ENCODE results near the gene GREB1.

DNA sequence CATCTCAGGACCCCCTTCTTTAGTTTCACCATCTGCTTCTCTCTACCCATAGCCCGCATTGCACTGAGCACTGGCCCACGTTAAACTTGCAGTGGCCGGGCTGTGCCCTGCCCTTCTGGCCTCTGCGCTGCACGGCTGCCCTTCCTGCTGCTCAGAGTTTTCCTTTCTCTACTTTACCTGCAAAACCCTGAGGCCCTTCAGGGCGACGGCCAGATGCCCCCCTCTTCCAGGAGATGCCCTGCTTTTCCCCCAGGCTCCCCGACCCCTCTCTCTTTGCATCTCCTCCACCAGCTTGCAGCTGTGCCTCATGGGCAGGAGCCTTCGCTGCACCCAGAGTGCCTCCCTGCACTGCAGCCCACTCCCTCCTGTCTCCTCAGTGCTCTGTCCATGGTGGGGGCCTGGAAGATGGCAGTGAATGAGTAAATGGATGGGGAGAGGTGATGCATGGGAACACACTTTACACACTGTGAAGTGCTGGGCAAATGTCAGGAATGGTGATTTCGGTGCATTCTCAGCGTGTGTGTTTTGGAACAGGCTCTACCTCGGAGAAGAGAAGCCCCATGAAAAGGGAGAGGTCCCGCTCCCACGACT, 82.3 kb downstream of the GREB1 start:
- TF ChIP-seq, protein P1, sequence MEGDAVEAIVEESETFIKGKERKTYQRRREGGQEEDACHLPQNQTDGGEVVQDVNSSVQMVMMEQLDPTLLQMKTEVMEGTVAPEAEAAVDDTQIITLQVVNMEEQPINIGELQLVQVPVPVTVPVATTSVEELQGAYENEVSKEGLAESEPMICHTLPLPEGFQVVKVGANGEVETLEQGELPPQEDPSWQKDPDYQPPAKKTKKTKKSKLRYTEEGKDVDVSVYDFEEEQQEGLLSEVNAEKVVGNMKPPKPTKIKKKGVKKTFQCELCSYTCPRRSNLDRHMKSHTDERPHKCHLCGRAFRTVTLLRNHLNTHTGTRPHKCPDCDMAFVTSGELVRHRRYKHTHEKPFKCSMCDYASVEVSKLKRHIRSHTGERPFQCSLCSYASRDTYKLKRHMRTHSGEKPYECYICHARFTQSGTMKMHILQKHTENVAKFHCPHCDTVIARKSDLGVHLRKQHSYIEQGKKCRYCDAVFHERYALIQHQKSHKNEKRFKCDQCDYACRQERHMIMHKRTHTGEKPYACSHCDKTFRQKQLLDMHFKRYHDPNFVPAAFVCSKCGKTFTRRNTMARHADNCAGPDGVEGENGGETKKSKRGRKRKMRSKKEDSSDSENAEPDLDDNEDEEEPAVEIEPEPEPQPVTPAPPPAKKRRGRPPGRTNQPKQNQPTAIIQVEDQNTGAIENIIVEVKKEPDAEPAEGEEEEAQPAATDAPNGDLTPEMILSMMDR (IDR thresholded peaks at IDR 0.05): no peak
- TF ChIP-seq EZH2 (IDR thresholded peaks at IDR 0.05): no peak
- TF ChIP-seq EZH2phosphoT487 (IDR thresholded peaks at IDR 0.05): no peak
